K562 (cell line): ENCODE measurements around the gene LRRC25. TPM values are rescaled to one million over a fixed set of nuclear protein-coding genes. Genes with fewer than 3 reads are reported as not detected.

Source experiments
- JUND ChIP-seq, 2 experiments: IDR thresholded peaks; 2 replicates in 1 of 2; 3 replicates in 1 of 2; pipeline ENCODE4 v1.6.1; 2011; ENCODE audit warnings: borderline replicate concordance in 2 of 2, low read depth in 2 of 2, low read length in 2 of 2, improper control_type of control experiment in 1 of 2, missing biosample characterization in 1 of 2, missing genetic modification characterization in 1 of 2, missing genetic modification reagents in 1 of 2
- RREB1 ChIP-seq: fragments of 250-450 bp; sonication (Bioruptor Pico); IDR thresholded peaks from 2 replicates; pipeline ENCODE4 v1.4.0; 2020
- SMARCE1 ChIP-seq: fragments of 450-650 bp; IDR thresholded peaks from 2 replicates; pipeline ENCODE4 v1.7.1; 2016; ENCODE audit warnings: mild to moderate bottlenecking
- ZFP36 ChIP-seq: fragments of 150-350 bp; IDR thresholded peaks from 2 replicates; pipeline ENCODE4 v1.6.1; 2018; ENCODE audit warnings: low read length, low read depth; ENCODE audit not compliant: partially characterized antibody
- ZNF253 ChIP-seq: fragments of 250-450 bp; sonication (Bioruptor Pico); conservative IDR thresholded peaks from 2 replicates; pipeline ENCODE4 v1.6.1; 2021; ENCODE audit warnings: mild to moderate bottlenecking
- polyA plus RNA-seq, 8 experiments: library from polyadenylated mRNA; depleted of rRNA in 4 of 8; stranded (reverse) in 5 of 8; unstranded in 3 of 8; fragments of >200 nt; fragmentation: Nextera tagmentation in 2 of 8; fragmentation: Illumina TruSeq in 1 of 8; extraction: Ambion mirVana in 2 of 8; extraction: Trizol in 1 of 8; gene quantifications; 2 replicates each; pipeline versions ENCODE4 v1.2.1 to v1.2.3, GENCODE V29; 2011 to 2014; ENCODE audit warnings: inconsistent platforms in 1 of 8, missing spikeins in 1 of 8
- total RNA-seq, 7 experiments: library from RNA; depleted of rRNA in 6 of 7; stranded (reverse); fragments of >200 nt in 6 of 7; fragmentation: Illumina TruSeq in 2 of 7; extraction: Trizol in 2 of 7; gene quantifications; 2 replicates each; pipeline versions ENCODE4 v1.2.1 to v1.2.3, GENCODE V29; 2011 to 2021; ENCODE audit warnings: low replicate concordance in 1 of 7
- TF ChIP-seq, protein P1 (sequence below), 2 experiments: fragments of 450-650 bp; conservative IDR thresholded peaks; 2 replicates each; pipeline ENCODE4 v1.6.1; 2017; ENCODE audit warnings: mild to moderate bottlenecking in 2 of 2, moderate library complexity in 2 of 2
- TF ChIP-seq, protein P2 (sequence below), 2 experiments: fragments of 450-650 bp; formaldehyde crosslinking in 1 of 2; IDR thresholded peaks; 2 replicates each; pipeline versions ENCODE4 v1.4.0 to v1.6.1; 2014 to 2020; ENCODE audit warnings: mild to moderate bottlenecking in 2 of 2, borderline replicate concordance in 1 of 2, low read depth in 1 of 2

Gene LRRC25
- total and polyA plus RNA-seq, 9 of the 15 experiments (the other 6 are each of a cell fraction or from before 2014, with no cell fraction given) = 0.07 to 0.36 (median 0.10) TPM; not detected in 3

DNA sequence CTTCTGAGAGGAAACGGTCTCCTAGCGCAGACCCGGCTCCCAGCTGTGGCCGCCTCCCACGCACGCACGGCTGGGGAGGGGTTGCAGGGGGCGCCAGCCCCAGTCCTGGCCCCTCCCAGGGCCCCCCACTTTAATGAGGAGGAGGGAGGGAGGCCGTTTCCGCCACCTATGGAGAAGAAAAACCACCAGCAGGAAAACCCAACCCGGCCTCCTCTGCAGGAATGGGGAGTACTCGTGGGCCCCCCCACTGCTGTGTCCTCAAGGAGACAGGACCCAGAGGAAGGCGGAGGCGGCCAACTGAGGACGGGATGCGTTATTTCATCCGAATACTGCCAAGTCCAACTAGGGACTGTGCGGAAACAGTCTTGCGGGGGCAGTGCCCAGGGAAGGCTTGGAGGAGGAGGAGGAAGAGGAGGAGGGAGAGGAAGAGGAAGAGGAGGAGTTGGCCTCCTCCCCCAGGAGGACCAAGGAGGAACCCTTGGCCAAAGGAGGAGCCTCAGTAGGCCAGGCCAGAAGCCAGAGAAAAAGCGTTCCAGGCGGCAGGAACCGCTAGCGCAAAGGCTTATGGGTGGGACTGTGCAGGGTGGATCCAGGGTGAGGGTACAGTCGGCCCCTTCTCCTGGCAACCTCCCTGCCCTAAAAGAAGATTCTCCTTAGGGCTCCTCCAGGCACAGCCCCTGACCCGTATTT, 17.9 kb upstream of the LRRC25 start (continued):
- TF ChIP-seq, protein P1, sequence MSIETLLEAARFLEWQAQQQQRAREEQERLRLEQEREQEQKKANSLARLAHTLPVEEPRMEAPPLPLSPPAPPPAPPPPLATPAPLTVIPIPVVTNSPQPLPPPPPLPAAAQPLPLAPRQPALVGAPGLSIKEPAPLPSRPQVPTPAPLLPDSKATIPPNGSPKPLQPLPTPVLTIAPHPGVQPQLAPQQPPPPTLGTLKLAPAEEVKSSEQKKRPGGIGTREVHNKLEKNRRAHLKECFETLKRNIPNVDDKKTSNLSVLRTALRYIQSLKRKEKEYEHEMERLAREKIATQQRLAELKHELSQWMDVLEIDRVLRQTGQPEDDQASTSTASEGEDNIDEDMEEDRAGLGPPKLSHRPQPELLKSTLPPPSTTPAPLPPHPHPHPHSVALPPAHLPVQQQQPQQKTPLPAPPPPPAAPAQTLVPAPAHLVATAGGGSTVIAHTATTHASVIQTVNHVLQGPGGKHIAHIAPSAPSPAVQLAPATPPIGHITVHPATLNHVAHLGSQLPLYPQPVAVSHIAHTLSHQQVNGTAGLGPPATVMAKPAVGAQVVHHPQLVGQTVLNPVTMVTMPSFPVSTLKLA (conservative IDR thresholded peaks at IDR 0.05) = peak; percentile 64 to 67
- TF ChIP-seq SMARCE1 (peak; percentile 68; the same call in 1 of the 2 replicates), ZFP36 (peak; percentile 35), RREB1 (CRISPR knock-in tag) (peak; percentile 88; the same call in 1 of the 2 replicates), ZNF253 (0 out of 2 replicates have a peak, but pooled peaks have one; percentile 21), JUND (IDR thresholded peaks at IDR 0.05; ENCODE audit: borderline replicate concordance, low read depth, low read length) (no peak), JUND (tag; IDR thresholded peaks at IDR 0.05; ENCODE audit: borderline replicate concordance, low read depth, low read length) (peak; percentile 44; the same call in 1 of the 3 replicates)
- TF ChIP-seq, protein P2, sequence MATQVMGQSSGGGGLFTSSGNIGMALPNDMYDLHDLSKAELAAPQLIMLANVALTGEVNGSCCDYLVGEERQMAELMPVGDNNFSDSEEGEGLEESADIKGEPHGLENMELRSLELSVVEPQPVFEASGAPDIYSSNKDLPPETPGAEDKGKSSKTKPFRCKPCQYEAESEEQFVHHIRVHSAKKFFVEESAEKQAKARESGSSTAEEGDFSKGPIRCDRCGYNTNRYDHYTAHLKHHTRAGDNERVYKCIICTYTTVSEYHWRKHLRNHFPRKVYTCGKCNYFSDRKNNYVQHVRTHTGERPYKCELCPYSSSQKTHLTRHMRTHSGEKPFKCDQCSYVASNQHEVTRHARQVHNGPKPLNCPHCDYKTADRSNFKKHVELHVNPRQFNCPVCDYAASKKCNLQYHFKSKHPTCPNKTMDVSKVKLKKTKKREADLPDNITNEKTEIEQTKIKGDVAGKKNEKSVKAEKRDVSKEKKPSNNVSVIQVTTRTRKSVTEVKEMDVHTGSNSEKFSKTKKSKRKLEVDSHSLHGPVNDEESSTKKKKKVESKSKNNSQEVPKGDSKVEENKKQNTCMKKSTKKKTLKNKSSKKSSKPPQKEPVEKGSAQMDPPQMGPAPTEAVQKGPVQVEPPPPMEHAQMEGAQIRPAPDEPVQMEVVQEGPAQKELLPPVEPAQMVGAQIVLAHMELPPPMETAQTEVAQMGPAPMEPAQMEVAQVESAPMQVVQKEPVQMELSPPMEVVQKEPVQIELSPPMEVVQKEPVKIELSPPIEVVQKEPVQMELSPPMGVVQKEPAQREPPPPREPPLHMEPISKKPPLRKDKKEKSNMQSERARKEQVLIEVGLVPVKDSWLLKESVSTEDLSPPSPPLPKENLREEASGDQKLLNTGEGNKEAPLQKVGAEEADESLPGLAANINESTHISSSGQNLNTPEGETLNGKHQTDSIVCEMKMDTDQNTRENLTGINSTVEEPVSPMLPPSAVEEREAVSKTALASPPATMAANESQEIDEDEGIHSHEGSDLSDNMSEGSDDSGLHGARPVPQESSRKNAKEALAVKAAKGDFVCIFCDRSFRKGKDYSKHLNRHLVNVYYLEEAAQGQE (IDR thresholded peaks at IDR 0.05; ENCODE audit: borderline replicate concordance) = no peak
- TF ChIP-seq, protein P2 (CRISPR knock-in tag; IDR thresholded peaks at IDR 0.05; ENCODE audit: low read depth) = peak; percentile 74; the same call in 1 of the 2 replicates
